ENCODE data around the gene IL12A.

GRCh38 chr3:159953325-159954085 is 35.1 kb upstream of the IL12A start:
- TF ChIP-seq ZFP30 (CRISPR knock-in tag; IDR thresholded peaks at IDR 0.05) (no peak), POU6F1 (CRISPR knock-in tag; IDR thresholded peaks at IDR 0.05; ENCODE audit: borderline replicate concordance, low read depth) (no peak), PATZ1 (CRISPR knock-in tag; IDR thresholded peaks at IDR 0.05; ENCODE audit: borderline replicate concordance) (no peak), TOX (CRISPR knock-in tag; IDR thresholded peaks at IDR 0.05; ENCODE audit: borderline replicate concordance) (no peak), ZFP3 (CRISPR knock-in tag; IDR thresholded peaks at IDR 0.05) (no peak)
